Skin epidermis (tissue), 12 donors: ENCODE data around the gene IL19.

Source experiments
- H3K27ac ChIP-seq, 21 experiments: fragments of 200-600 bp; sonication (generic) in 11 of 21; one replicate each; pipeline ENCODE4 v1.5.0; 2020; ENCODE audit warnings: mild to moderate bottlenecking in 3 of 21, inconsistent platforms in 2 of 21, moderate library complexity in 2 of 21
- H3K4me3 ChIP-seq, 7 experiments: fragments of 200-600 bp; sonication (generic) in 2 of 7; one replicate each; pipeline ENCODE4 v1.5.0; 2020; ENCODE audit warnings: inconsistent platforms in 2 of 7, mild to moderate bottlenecking in 2 of 7, moderate library complexity in 1 of 7

The IL19 gene

DNA sequence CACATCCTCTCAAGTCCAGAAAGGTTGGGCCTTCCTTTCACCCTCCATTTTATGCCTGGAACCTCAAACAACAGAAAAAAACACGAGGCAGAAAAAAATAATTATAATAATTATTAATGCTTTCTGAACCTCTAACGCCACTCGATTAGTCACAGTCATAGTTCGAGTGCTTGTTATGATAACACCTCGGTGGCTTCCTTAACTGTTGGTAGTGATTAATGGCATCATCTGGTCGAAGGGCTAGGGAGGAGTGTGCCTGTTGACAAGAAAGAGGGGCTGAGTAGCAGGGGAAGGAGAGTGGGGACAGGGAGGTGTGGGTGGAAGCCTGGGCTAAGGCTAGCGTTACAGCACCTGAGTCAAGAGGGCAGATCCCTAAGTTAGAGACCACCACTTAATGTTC is 23.0 kb downstream of the IL19 start:
- Histone ChIP-seq H3K4me3 (no peak overlapping the region), H3K27ac (no peak overlapping the region)

GRCh38 chr1:206794294-206794908 is 23.8 kb downstream of the IL19 start:
- Histone ChIP-seq H3K27ac (no peak overlapping the region), H3K4me3 (no peak overlapping the region)

DNA sequence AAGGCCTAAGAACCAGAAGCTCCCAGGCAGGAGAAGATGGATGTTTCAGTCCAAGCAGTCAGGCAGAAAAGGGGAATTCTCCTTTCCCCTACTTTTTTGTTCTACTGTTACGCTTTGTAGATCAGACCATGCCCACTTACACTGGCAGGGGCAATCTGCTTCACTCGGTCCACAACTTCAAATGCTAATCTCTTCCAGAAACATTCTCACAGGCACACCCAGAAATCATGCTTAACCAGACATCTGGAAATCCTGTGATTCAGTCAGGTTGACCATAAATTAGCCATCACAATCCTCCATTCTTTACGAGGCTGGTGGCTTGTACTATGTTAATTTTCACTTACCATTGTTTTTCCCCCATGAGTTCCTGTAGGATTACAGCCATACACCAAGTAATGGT is 25.5 kb downstream of the IL19 start:
- Histone ChIP-seq H3K27ac (no peak overlapping the region), H3K4me3 (no peak overlapping the region)

- H3K27ac ChIP-seq, result no peak overlapping the region
- H3K4me3 ChIP-seq, result no peak overlapping the region
Observed at GRCh38 chr1:206796981-206797402, 26.4 kb downstream of the IL19 start.

DNA sequence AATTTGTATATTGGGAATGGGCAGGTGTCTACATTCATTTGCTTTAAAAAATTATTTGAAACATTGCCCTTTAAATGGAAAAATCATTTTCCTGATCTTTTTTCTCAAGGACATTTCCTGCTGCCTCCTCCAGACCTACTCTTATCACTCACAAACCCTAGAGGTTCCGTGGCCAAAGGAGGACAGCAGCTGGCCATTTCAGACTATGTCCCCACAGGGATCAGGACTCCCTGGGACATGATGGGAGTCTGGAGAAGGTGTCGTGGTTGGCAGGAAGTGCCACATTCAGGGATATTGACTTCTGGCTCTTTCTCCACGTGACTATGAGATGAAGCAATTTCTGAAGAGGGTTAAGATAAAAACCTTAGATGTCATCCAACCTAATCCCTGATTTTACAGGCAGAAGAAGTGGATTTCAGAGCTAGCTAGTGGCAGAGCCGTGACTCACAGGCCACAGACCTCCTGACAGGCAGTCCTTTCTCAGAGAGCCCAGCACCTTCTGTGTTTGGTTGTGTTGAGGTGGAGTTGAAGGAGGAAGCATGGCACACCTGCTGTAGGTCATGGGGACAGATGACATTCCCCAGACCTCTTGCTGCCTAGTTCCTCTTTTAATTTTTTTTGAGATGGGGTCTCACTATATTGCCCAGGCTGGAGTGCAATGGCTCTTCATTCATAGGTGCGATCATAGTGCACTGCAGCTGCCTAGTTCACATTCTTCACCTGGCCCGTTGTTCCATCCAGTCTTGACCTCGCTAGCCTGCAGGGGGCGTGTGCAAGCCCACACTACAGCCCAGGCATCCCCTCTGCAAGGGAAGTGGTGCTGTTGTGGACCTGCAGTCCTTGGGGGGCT is 27.2 kb downstream of the IL19 start:
- Histone ChIP-seq H3K27ac (no peak overlapping the region), H3K4me3 (no peak overlapping the region)

DNA sequence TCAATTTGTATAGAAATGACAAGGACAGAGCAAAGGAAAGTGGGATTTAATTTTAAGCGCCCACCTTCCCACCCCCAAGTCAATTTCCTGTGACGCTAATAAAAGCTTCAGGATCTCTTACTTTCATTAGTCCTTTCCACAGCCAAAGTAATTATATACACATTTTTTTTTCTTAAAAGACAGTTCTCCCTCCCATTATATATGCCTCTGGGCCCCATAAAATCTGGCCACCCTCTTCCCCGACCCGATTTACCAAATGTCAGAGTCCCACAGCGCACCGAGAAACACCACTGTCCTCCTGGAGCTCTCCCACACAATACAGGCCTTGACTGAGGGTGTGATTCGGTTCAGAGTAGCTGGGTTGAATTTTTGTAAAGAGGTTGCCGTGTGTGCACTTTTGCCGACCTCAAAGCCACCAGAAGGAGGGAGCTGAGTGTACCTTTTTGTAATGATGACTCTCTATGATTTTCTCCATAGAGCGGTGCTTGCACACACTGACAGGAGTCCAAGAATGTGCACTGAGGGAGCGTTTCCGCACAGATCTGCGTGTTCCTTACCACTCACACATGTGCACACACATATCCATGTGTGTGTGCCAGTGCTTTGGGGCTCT is 27.9 kb downstream of the IL19 start:
- no peak overlapping the region for H3K4me3 ChIP-seq
- no peak overlapping the region for H3K27ac ChIP-seq

GRCh38 chr1:206799311-206799710 is 28.7 kb downstream of the IL19 start:
- H3K4me3 ChIP-seq, result no peak overlapping the region

DNA sequence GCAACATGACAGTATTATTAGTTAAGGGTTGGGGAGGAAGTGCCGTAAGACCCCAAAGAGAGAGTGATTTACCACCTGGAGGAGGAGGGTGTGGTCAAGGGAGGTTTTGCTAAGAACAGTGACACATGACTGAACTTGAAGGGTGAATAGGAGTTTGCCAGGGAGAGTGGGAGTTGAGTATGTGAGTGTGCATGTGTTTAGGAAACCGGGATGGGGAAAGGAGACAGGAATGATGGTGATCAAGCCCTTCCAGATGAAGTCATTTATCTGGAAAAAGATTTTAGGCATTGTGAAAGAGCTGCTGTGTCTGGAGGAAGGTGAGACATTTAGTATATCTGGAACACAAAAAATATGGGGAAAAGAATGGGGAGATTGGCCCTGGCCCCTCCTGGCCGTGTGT is 29.8 kb downstream of the IL19 start:
- Histone ChIP-seq H3K4me3 (no peak overlapping the region), H3K27ac (peak overlapping the region in 2 of 21 experiments; percentile 12 to 49)

More at GRCh38 chr1:206799311-206799710, 28.7 kb downstream of the IL19 start:
- no peak overlapping the region for H3K27ac ChIP-seq

GRCh38 chr1:206800891-206801290 is 30.3 kb downstream of the IL19 start:
- H3K27ac ChIP-seq, result peak overlapping the region in 2 of 21 experiments; percentile 12 to 49
- no peak overlapping the region for H3K4me3 ChIP-seq

- peak overlapping the region in 1 of 21 experiments; percentile 49 for H3K27ac ChIP-seq
- no peak overlapping the region for H3K4me3 ChIP-seq
Observed at GRCh38 chr1:206801467-206801866, 30.9 kb downstream of the IL19 start.

GRCh38 chr1:206802401-206802800 is 31.8 kb downstream of the IL19 start:
- Histone ChIP-seq H3K27ac (peak overlapping the region in 5 of 21 experiments; percentile 34 to 86 (median 58)), H3K4me3 (no peak overlapping the region)

GRCh38 chr1:206803221-206803730 is 32.7 kb downstream of the IL19 start:
- H3K27ac ChIP-seq, result peak overlapping the region in 11 of 21 experiments; percentile 12 to 86 (median 57)
- H3K4me3 ChIP-seq, result no peak overlapping the region

- H3K4me3 ChIP-seq, result no peak overlapping the region
- H3K27ac ChIP-seq, result peak overlapping the region in 13 of 21 experiments; percentile 7 to 86 (median 56)
Observed at GRCh38 chr1:206804156-206804737, 33.7 kb downstream of the IL19 start.

GRCh38 chr1:206805357-206805756 is 34.8 kb downstream of the IL19 start:
- H3K4me3 ChIP-seq, result no peak overlapping the region
- H3K27ac ChIP-seq, result no peak overlapping the region

DNA sequence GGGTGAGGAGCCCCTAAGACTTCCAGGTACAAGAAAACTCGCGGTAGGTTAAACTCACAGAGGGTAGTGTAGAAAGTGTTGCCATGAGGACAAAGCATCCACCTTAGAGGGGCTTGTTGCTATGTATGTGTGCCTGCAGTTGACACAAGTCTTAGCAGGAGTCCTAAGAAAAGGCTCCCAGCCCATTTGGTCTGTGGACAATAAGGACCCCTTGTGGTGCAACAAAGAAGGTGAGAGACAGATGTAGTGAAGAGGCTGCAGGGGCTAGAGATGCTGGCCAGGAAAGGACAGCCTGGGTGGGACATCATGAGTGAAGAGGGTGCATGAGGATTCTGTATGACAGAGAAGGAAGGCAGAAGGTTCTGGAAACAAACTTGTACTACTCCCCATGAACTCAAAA is 38.0 kb downstream of the IL19 start:
- no peak overlapping the region for H3K4me3 ChIP-seq

DNA sequence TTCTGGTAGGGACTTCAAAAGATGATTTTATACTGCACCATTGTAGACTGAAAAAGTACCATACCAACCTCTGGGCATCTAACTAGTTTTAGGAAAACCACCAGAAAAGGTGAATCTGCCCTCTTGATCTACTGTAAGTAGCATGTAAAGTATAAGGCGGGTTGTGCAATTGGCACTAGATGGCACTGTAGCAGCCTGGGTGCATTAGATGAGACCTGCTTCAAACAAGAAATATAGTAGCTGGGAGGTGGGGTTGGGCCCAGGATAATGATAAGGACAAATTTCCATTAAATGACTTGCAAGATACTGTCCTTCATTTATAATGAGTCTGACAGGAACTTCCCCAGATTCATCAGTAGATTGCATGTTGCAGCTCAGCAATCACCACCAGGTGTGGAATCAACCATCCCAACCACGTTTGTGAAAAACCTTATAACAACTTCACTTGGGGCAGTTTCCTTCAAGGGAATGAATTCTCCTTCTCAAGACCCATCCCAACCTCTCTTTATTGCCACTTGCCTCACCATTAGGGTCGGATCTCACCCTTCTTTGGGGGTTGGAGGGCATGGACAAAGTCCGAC is 39.0 kb downstream of the IL19 start:
- Histone ChIP-seq H3K4me3 (no peak overlapping the region), H3K27ac (no peak overlapping the region)

More for the DNA sequence above, 38.0 kb downstream of the IL19 start:
- no peak overlapping the region for H3K27ac ChIP-seq

GRCh38 chr1:206812471-206812870 is 41.9 kb downstream of the IL19 start:
- Histone ChIP-seq H3K27ac (no peak overlapping the region), H3K4me3 (no peak overlapping the region)

- H3K27ac ChIP-seq, result no peak overlapping the region
- no peak overlapping the region for H3K4me3 ChIP-seq
Observed at GRCh38 chr1:206814716-206815341, 44.3 kb downstream of the IL19 start.
